ENCODE measurements around the gene IL6R.

IL6R gene

DNA sequence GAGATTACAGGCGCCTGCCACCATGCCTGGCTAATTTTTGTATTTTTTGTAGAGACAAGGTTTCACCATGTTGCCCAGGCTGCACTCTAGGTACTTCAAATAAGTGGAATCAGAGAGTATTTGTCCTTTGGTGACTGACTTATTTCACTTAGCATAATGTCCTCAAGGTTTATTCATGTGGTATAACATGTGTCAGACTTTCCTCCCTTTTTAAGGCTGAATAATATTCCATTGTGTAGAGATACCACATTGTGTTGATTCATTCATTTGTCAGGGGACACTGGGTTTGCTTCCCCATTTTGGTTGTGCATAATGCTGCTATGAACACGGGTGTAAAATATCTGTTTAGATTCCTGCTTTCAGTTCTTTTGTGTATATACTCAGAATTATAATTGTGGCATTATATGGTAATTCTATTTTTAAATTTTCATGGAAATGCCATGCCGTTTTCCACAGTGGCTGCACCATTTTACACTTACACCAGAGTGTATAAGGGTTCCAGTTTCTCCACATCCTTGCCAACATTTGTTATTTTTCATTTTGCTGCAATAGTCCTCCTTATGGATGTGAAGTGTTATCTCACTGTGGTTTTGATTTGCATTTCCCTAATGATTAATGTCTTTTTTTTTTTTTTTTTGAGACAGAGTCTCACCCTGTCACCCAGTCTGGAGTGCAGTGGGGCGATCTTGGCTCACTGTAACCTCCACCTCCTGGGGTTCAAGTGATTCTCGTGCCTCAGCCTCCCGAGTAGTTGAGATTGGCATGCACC lies 35.1 kb downstream of the IL6R start:
- in situ Hi-C loops (cut with HindIII; ENCODE audit: low pct_ligation_motif_present, low pct_unique_long_range_greater_than_20kb, low sequenced_read_pairs), result no loop called here
- no peak for DNase-seq

DNA sequence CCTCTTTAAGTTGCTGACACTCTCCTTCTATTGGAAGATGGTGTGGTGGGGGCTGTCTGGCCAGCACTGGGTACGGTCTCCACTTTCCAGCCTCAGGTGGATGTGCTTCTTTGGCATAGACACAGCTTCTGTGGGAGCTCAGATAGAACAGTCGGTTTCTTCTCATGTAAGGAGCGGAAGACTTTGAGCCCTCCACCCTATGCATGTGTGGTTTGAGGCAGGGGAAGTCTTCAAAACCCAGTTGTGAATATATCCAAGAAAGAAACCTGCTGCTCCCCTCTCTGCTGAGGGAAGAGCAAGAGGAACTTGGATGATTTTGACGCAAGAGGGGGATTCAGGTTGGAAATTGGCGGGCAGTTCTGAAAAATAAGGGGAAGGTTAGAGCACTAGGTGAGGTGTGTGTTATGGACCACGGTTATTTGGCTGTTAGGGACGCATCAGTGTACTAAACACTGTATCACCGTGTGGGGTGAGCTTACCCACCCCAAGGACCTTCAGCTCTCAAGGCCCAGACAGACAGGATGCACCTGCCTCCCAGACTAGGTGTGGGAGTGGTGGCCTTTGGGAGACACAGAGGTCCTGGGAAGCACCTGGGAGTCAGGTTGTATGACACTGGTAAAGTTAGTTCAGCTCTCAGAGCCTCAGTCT lies 36.2 kb downstream of the IL6R start:
- no peak for DNase-seq
- in situ Hi-C loops (cut with HindIII; ENCODE audit: low pct_ligation_motif_present, low pct_unique_long_range_greater_than_20kb, low sequenced_read_pairs), result no loop called here

DNA sequence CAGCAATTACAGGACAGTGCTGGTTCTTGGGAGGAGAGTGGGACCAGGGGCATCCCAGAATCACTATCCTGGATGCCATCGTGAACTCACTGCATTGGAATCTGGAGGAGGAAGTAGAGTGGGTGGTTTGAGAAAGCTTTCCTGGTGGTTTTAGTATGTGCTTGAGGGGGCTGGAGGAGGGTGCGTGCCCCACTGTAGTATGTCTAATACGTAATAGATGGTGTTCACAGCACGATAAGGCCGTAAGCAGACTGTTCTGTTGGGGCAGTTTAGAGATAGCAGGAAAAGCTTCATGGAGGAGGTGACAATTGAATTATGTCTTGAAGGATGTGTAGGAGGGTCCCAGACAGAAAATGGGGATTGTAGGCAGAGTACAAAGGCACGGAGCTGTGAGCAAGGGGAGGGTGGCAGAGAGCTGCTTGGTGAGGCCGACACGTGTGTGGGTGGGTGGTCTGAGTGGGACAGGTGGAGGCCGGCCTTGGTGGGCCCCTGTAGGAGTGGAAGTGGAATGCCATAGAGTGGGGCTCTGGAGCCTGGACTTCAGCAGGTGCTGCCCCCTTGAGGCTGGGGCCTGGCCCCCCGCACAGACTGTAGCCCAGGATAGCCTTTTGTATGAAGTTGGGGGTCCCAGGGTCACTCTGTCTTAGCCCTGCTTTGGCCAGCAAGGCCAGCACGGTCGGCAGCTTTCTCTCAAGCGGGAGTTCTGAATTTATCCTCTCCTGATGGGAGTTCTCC lies 37.0 kb downstream of the IL6R start:
- DNase-seq, result peak; percentile 80
- in situ Hi-C loops (cut with HindIII; ENCODE audit: low pct_ligation_motif_present, low pct_unique_long_range_greater_than_20kb, low sequenced_read_pairs), result no loop called here

DNA sequence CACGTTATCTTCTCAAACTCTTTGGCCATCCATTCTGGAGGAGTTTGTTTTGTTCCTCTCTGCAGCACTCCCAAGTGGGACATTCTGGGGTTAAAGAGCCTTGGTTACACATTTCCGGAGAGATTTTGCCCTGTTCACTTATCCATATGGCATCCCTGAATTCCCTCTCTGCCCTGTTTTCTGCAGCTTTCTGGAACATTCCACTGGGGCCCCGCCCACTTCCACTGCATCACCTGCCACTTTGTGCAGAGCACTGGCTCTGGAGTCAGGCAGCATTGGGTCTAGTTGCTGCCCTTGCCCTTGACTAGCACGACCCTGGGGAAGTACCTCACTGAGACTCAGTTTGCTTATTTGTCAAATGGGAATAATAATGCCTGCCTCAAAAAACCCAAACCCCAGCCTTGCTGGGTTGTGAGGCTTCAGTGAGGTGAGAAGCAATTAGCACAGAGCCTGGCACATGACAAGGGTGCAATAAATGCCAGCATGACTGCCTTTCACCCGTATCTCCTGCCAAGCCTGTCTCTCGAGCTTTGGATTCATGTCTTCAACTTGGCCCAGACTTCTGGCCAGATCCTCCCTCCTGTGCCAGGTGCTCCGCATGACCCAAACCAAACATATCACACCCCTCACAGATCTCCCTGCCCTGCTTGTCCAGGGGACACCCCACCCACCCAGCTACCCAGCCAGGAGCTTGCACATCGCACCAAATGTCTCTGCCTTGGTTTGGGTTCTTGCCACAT lies 38.3 kb downstream of the IL6R start:
- no peak for DNase-seq
- in situ Hi-C loops (cut with HindIII; ENCODE audit: low pct_ligation_motif_present, low pct_unique_long_range_greater_than_20kb, low sequenced_read_pairs), result no loop called here

DNA sequence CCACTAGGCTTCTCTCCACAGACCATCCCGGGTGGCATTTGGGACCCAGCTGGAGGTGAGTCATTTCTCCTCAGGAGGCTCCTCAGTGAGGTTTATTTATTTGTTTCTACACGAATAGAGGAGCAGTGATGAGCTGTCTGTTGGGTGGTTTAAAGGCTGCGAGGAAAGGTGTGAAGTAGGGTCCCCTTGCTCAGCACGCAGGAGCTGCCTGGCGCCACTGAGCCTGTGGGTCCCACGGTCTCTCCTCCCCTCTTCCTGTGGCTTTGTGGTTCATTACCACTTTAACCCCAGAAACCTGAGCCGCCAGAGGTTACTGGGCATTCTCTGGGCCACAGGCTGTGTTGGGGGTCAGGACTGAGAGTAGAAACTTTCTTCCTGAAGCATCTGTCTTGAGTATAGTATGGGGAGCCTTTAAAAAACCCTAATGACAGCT lies 39.9 kb downstream of the IL6R start:
- in situ Hi-C loops (cut with HindIII; ENCODE audit: low pct_ligation_motif_present, low pct_unique_long_range_greater_than_20kb, low sequenced_read_pairs), result no loop called here
- peak; percentile 76 for DNase-seq

DNA sequence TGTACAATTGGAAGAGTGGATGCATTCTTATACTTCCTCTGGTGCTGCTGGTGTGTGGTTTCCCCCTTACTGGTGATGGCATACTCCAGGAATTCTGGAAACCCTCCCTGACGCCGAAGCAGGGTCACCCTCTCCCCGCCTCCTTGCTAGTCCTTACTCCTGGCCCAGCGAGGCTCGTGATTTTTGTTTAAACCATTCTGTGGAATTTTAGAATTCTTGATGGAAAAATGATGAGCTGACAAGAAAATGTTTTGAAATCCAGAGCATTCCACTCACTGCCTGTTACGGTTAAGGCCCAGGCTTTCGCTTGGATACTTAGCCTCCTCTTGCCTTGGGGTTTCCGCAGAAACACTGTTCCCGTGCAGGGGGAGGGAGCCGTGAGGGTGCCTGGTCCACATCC lies 41.1 kb downstream of the IL6R start:
- in situ Hi-C loops (cut with HindIII; ENCODE audit: low pct_ligation_motif_present, low pct_unique_long_range_greater_than_20kb, low sequenced_read_pairs), result no loop called here
- peak; percentile 91 for DNase-seq

DNA sequence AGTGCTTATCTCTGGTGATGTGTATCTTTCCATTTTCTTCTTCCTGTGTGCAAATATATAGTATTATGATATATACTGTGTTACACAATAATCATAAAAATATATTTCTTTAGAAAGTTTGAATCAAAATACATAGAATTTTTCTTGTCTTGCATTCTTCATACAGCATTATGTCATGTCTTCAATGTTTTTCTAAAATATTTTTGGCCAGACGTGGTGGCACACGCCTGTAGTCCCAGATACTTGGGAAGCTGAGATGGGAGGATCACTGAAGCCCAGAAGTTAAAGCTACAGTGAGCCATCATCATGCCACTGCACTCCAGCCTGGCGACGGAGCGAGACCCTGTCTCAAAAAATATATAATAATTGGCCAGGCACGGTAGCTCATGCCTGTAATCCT lies 41.6 kb downstream of the IL6R start:
- no peak for DNase-seq
- in situ Hi-C loops (cut with HindIII; ENCODE audit: low pct_ligation_motif_present, low pct_unique_long_range_greater_than_20kb, low sequenced_read_pairs), result no loop called here

DNA sequence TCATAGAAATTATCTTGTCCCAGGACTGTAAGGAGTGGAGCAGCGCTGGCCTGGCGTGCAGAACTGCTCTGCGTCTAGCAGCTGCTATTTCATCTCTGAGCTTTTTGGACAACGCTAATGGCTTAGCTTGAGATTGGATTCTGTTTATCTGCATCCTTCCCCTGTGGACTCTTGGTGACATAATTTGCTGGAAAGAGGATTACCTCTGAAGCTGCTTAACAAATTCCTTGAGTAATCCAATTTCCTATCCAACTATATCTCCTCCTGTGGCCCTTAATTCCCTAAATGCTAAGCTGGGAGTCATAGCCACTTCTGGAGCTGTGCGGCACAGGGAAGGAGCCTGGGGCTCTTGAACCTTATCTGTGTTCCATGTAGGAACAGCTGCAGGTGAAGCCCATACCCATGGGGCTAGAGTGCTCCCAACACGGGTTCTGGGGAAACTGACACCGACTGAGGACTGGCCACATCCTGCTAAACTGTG lies 43.2 kb downstream of the IL6R start:
- DNase-seq, result no peak
- in situ Hi-C loops (cut with HindIII; ENCODE audit: low pct_ligation_motif_present, low pct_unique_long_range_greater_than_20kb, low sequenced_read_pairs), result no loop called here

DNA sequence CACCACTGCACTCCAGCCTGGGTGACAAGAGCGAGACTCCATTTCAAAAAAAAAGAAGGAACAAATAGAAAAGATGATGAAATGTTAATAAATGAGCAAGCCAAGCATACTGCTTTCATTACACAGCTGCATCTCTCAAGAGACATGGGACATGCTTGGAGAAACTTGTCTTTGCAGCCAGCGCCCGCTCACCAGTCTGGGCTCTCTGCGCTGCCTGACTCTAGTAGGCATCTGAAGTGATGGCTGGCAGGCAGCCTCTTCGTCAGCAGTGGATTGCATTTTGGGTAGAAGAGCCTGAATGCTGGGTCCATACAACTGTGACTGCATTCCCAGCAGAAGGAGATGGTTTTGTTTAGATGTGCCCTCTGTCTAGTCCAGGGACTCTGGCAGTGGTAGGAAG lies 48.0 kb downstream of the IL6R start:
- no peak for DNase-seq
- in situ Hi-C loops (cut with HindIII; ENCODE audit: low pct_ligation_motif_present, low pct_unique_long_range_greater_than_20kb, low sequenced_read_pairs), result no loop called here

DNA sequence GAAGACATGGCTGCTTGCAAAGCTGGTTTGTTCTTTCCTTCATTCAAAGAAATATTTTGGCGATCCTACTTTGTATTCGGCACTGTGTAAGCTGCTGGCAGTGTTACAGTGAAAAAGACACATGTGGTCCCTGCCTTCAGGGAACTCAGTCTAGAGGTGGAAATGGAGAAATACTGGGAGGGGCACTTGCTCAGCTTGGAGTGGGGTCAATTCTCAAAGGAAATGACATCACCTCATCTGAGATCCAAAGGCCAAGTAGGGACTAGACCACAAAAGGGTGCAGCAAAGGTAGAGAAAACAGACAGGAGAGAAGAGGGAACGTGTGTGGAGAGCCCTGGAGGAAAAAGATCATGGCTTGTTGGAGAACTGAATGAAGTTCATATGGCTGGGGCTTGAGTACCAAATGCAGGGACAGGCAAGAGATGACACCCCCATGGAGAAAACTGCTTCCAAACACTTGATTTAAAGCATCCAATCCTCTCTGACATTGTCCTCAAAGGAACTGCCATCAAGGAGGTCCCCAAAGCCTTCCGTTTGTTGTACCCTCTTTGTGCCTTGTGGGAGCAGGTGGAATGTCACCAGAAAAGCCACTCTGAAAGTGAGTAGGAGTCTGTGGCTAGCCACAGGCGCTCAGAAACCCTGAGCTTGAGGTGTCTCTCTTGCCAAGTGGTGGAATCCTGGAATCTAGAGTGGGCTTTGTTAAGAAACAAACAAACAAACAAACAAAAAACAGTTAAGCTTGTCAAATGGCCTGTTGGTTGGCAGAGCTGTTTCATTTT lies 48.6 kb downstream of the IL6R start:
- in situ Hi-C loops (cut with HindIII; ENCODE audit: low pct_ligation_motif_present, low pct_unique_long_range_greater_than_20kb, low sequenced_read_pairs), result no loop called here
- no peak for DNase-seq

DNA sequence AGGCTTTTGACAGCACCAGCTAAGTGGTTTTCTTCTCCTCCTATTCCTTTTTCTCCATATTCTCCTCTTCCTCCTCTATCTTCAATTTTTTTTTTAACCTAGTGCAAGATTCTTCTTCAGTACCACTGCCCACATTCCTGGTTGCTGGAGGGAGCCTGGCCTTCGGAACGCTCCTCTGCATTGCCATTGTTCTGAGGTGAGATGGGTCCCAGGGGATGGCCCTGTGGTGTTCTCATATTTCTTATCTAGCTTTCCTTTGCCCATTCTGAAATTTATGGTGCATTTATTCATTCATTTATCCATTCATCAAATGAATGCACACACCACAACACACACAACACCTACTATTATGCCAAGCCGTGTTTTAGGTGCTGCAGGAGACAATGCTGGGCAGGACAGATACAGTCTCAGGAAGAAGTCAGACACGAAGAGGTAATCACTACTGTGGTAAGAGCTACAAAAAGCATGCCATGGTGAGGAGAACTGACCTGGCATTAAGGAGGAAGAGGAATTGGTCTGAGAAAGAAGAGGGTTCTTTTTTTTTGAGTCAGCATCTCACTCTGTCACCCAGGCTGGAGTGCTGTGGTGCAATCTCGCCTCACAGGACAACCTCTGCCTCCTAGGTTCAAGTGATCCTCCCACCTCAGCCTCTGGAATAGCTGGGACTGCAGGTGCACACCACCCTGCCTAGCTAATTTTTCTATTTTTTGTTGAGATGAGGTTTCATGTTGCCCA lies 49.4 kb downstream of the IL6R start:
- in situ Hi-C loops (cut with HindIII; ENCODE audit: low pct_ligation_motif_present, low pct_unique_long_range_greater_than_20kb, low sequenced_read_pairs), result no loop called here

DNA sequence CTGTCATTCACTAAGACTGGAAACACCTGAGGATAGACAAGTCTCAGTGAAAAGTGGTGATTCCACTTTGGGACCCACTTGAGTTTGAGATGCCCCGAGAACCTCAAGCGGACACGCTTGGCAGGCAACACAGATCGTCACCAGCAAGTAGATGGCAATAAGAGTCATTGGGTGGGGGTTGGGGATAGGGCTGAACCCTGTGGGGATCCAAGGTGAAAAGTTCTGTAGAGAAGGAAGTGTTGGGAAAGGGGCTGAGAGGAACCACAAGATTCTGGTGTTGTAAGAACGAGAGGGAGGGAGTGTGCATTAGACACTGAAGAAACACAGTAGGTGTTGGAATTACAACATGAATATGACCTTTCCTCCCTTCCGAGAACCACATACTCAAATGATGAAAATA lies 51.5 kb downstream of the IL6R start:
- no peak for DNase-seq

More for the DNA sequence above, 49.4 kb downstream of the IL6R start:
- DNase-seq, result no peak

DNA sequence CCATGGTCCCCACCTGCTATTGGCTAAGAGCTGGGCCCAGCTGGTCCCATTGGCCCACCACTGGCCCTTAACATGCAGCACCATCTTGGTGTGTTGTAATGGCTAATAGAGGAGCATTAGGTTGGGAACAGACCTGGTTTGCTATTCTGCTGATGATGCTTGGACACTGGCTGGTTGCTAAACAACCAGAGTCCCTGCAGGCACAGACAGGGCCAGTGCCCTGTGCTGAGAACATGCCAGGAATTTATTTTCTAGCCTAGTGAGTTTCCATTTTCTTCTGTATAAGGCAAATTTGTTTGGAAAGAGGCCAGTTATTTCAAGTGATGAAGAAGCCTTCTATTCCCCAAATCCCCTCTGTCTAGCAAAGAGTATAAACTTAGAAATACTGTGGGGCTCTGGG lies 53.9 kb downstream of the IL6R start:
- in situ Hi-C loops (cut with HindIII; ENCODE audit: low pct_ligation_motif_present, low pct_unique_long_range_greater_than_20kb, low sequenced_read_pairs), result no loop called here
- no peak for DNase-seq

More for the DNA sequence above, 51.5 kb downstream of the IL6R start:
- in situ Hi-C loops (cut with HindIII; ENCODE audit: low pct_ligation_motif_present, low pct_unique_long_range_greater_than_20kb, low sequenced_read_pairs), result no loop called here

DNA sequence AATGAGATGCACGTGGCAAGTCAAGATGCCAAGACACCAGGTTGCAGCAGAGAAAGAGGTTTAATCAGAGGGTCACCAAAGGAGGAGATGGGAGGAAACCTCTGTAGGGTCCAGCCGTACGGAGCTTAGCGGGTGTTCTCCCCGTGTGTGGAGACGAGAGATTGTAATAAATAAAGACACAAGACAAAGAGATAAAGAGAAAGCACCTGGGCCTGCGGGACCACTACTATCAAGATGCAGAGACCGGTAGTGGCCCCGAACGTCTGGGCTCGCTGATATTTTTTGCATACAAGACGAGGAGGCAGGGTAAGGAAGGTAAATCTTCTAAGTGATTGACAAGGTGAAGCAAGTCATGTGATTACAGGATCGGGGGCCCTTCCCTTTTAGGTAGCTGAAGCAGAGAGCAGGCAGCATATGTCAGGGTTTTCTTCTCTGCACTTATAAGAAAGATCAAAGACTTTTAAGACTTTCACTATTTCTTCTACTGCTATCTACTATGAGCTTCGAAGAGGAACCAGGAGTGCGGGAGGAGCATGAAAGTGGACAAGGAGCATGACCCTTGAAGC lies 55.6 kb downstream of the IL6R start:
- no peak for DNase-seq
- in situ Hi-C loops (cut with HindIII; ENCODE audit: low pct_ligation_motif_present, low pct_unique_long_range_greater_than_20kb, low sequenced_read_pairs), result no loop called here

DNA sequence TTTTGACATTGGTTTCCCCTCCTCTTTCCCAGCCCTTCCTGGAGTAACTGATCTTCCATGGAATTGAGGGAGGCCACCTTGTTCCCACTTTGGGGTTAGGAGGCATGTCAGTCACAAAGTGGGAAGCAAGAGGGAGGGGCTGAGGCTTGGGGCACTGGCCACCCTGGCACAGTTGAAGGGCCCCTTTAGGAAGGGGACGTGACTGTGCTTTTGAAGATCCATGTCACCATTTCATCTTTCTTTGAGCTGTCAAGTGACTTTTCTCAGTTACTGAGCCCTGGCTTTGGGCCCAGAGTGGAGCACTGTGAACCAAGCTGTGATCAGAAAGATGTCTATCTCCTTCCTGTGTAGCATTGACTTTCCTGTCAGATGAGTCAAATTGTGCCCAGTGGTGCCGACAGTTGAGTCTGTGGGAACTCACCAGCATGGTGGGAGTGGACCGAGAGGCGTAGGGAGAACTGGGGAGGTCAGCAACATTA lies 58.4 kb downstream of the IL6R start:
- DNase-seq, result no peak
- in situ Hi-C loops (cut with HindIII; ENCODE audit: low pct_ligation_motif_present, low pct_unique_long_range_greater_than_20kb, low sequenced_read_pairs), result no loop called here

DNA sequence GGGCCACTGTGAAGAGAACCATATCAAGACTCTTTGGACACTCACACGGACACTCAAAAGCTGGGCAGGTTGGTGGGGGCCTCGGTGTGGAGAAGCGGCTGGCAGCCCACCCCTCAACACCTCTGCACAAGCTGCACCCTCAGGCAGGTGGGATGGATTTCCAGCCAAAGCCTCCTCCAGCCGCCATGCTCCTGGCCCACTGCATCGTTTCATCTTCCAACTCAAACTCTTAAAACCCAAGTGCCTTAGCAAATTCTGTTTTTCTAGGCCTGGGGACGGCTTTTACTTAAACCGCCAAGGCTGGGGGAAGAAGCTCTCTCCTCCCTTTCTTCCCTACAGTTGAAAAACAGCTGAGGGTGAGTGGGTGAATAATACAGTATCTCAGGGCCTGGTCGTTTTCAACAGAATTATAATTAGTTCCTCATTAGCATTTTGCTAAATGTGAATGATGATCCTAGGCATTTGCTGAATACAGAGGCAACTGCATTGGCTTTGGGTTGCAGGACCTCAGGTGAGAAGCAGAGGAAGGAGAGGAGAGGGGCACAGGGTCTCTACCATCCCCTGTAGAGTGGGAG lies 60.6 kb downstream of the IL6R start:
- in situ Hi-C loops (cut with HindIII; ENCODE audit: low pct_ligation_motif_present, low pct_unique_long_range_greater_than_20kb, low sequenced_read_pairs), result no loop called here
- no peak for DNase-seq

DNA sequence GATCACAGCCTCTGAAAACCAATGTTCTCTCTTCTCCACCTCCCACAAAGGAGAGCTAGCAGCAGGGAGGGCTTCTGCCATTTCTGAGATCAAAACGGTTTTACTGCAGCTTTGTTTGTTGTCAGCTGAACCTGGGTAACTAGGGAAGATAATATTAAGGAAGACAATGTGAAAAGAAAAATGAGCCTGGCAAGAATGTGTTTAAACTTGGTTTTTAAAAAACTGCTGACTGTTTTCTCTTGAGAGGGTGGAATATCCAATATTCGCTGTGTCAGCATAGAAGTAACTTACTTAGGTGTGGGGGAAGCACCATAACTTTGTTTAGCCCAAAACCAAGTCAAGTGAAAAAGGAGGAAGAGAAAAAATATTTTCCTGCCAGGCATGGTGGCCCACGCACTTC lies 61.1 kb downstream of the IL6R start:
- in situ Hi-C loops (cut with HindIII; ENCODE audit: low pct_ligation_motif_present, low pct_unique_long_range_greater_than_20kb, low sequenced_read_pairs), result no loop called here
- DNase-seq, result no peak
